A549 (cell line): ENCODE results near the gene CACNA1D. TPM values are rescaled to one million over a fixed set of nuclear protein-coding genes. Genes with fewer than 3 reads are reported as not detected.
A peak's percentile ranks its signal among the peaks of the same experiment; 100 is the strongest.

Experiments used
- ATAC-seq, 2 experiments: fragments of 200-7000 bp in 1 of 2; fragments of >200 bp in 1 of 2; cut with Nextera tagmentation in 1 of 2; cut with Tn5 transposase in 1 of 2; 3 replicates each; pipeline versions ENCODE4 v1.8.0 to v1.9.1; 2018 to 2020; ENCODE audit warnings: mild to moderate bottlenecking in 1 of 2, moderate library complexity in 1 of 2
- CTCF ChIA-PET: fragments of 300-600 bp; sonication (Branson Sonifier 250); formaldehyde crosslinking; extraction: SDS; loops from one replicate; lab custom pipeline; 2021; ENCODE audit warnings: antibody characterized with exemption, inconsistent platforms; lab: Yijun Ruan, JAX
- POLR2A ChIA-PET: fragments of 350-600 bp; formaldehyde crosslinking; extraction: SDS; loops from one replicate; lab custom pipeline; 2021; ENCODE audit warnings: antibody characterized with exemption, inconsistent platforms; lab: Yijun Ruan, JAX
- DNase-seq, 2 experiments: peaks; one replicate each; pipeline versions ENCODE4 v3.0.0 to v3.0.0-alpha.2; 2011 to 2016; ENCODE audit warnings: low read depth in 1 of 2, low spot score in 1 of 2
- FAIRE-seq: peaks from 2 replicates; lab custom pipeline; 2011; peaks lifted over from hg19 to GRCh38; lab: Jason Lieb, UNC
- H3K27ac ChIP-seq, 2 experiments: fragments of >200 bp; sonication (Bioruptor Twin); formaldehyde crosslinking; 3 replicates each; pipeline ENCODE4 v1.5.1; 2016 to 2017
- H3K4me1 ChIP-seq: fragments of >200 bp; sonication (Bioruptor Twin); formaldehyde crosslinking; 3 replicates; pipeline ENCODE4 v1.6.1; 2016
- H3K4me2 ChIP-seq: fragments of >200 bp; sonication (Bioruptor Twin); formaldehyde crosslinking; 3 replicates; pipeline ENCODE4 v1.6.1; 2016
- H3K4me3 ChIP-seq: fragments of >200 bp; sonication (Bioruptor Twin); formaldehyde crosslinking; 3 replicates; pipeline ENCODE4 v1.5.1; 2016
- H3K9me3 ChIP-seq: fragments of >200 bp; sonication (Bioruptor Twin); formaldehyde crosslinking; 3 replicates; pipeline ENCODE4 v1.6.1; 2016
- BHLHE40 ChIP-seq: IDR thresholded peaks from 2 replicates; pipeline ENCODE4 v1.6.1; 2012; ENCODE audit warnings: low read depth, low read length, inconsistent platforms
- CBX2 ChIP-seq: fragments of 200-600 bp; sonication (generic); IDR thresholded peaks from 2 replicates; pipeline ENCODE4 v1.6.1; 2016; ENCODE audit warnings: low read depth, mild to moderate bottlenecking, borderline replicate concordance
- CEBPB ChIP-seq, 2 experiments: fragments of >200 bp in 1 of 2; sonication (Bioruptor Twin) in 1 of 2; formaldehyde crosslinking in 1 of 2; IDR thresholded peaks; 2 replicates each; pipeline ENCODE4 v1.6.1; 2012 to 2016
- CHD2 ChIP-seq: fragments of 150-350 bp; IDR thresholded peaks from 2 replicates; pipeline ENCODE4 v1.6.1; 2014; ENCODE audit warnings: low read length; ENCODE audit not compliant: partially characterized antibody
- EHF ChIP-seq: fragments of 250-450 bp; sonication (Bioruptor Pico); IDR thresholded peaks from 2 replicates; pipeline ENCODE4 v1.5.0; 2020; ENCODE audit warnings: mild to moderate bottlenecking
- EHMT2 ChIP-seq: fragments of 200-600 bp; sonication (generic); IDR thresholded peaks from 2 replicates; pipeline ENCODE4 v1.6.1; 2016; ENCODE audit warnings: antibody characterized with exemption, low read depth, mild to moderate bottlenecking, moderate library complexity
- ESRRA ChIP-seq: fragments of 150-350 bp; IDR thresholded peaks from 2 replicates; pipeline ENCODE4 v1.6.1; 2014; ENCODE audit warnings: mild to moderate bottlenecking, low read length, borderline replicate concordance
- FOSB ChIP-seq: fragments of 250-450 bp; sonication (Bioruptor Pico); IDR thresholded peaks from 2 replicates; pipeline ENCODE4 v1.5.0; 2020; ENCODE audit warnings: mild to moderate bottlenecking, moderate library complexity
- FOXS1 ChIP-seq: fragments of 250-450 bp; sonication (Bioruptor Pico); IDR thresholded peaks from 2 replicates; pipeline ENCODE4 v1.5.0; 2020; ENCODE audit warnings: mild to moderate bottlenecking, moderate library complexity
- HDAC2 ChIP-seq: fragments of 200-600 bp; sonication (generic); IDR thresholded peaks from 2 replicates; pipeline ENCODE4 v1.6.1; 2016
- HEYL ChIP-seq: fragments of 250-450 bp; sonication (Bioruptor Pico); IDR thresholded peaks from 2 replicates; pipeline ENCODE4 v1.8.0; 2021; ENCODE audit warnings: mild to moderate bottlenecking, moderate library complexity
- HOXB13 ChIP-seq: fragments of 250-450 bp; sonication (Bioruptor Pico); IDR thresholded peaks from 2 replicates; pipeline ENCODE4 v1.5.0; 2020; ENCODE audit warnings: low read depth, mild to moderate bottlenecking, moderate library complexity
- JUN ChIP-seq, 2 experiments: fragments of >200 bp; sonication (Bioruptor Twin); formaldehyde crosslinking; IDR thresholded peaks; 2 replicates in 1 of 2; 3 replicates in 1 of 2; pipeline ENCODE4 v1.6.1; 2016 to 2017
- KDM1A ChIP-seq: fragments of 200-600 bp; sonication (generic); IDR thresholded peaks from 2 replicates; pipeline ENCODE4 v1.6.1; 2016; ENCODE audit warnings: low read depth, mild to moderate bottlenecking
- MYC ChIP-seq: IDR thresholded peaks from 2 replicates; pipeline ENCODE4 v1.6.1; 2012; ENCODE audit warnings: mild to moderate bottlenecking, inconsistent platforms, low read length, improper control_type of control experiment, borderline replicate concordance
- NFE2L2 ChIP-seq: fragments of 150-350 bp; conservative IDR thresholded peaks from 2 replicates; pipeline ENCODE4 v1.6.1; 2014; ENCODE audit warnings: low read length
- NPAS2 ChIP-seq: fragments of 250-450 bp; sonication (Bioruptor Pico); IDR thresholded peaks from 2 replicates; pipeline ENCODE4 v1.8.0; 2022; ENCODE audit warnings: mild to moderate bottlenecking, moderate library complexity, borderline replicate concordance
- NR3C1 ChIP-seq: fragments of >200 bp; sonication (Bioruptor Twin); formaldehyde crosslinking; IDR thresholded peaks from 3 replicates; pipeline ENCODE4 v1.6.1; 2017
- PHF8 ChIP-seq: fragments of 200-600 bp; sonication (generic); IDR thresholded peaks from 2 replicates; pipeline ENCODE4 v1.6.1; 2016; ENCODE audit warnings: low read depth, mild to moderate bottlenecking, antibody characterized with exemption, moderate library complexity, borderline replicate concordance
- POLR2A ChIP-seq: IDR thresholded peaks from 2 replicates; pipeline ENCODE4 v1.6.1; 2012; ENCODE audit warnings: mild to moderate bottlenecking, low read length
- POLR2AphosphoS2 ChIP-seq: conservative IDR thresholded peaks from 2 replicates; pipeline ENCODE4 v1.6.1; 2012; ENCODE audit warnings: low read length, improper control_type of control experiment, inconsistent platforms
- RAD21 ChIP-seq, 2 experiments: fragments of >200 bp in 1 of 2; sonication (Bioruptor Twin) in 1 of 2; formaldehyde crosslinking in 1 of 2; IDR thresholded peaks in 1 of 2; conservative IDR thresholded peaks in 1 of 2; 2 replicates in 1 of 2; 3 replicates in 1 of 2; pipeline ENCODE4 v1.6.1; 2012 to 2018; ENCODE audit warnings: inconsistent platforms in 1 of 2
- RARB ChIP-seq: fragments of 250-450 bp; sonication (Bioruptor Pico); IDR thresholded peaks from 2 replicates; pipeline ENCODE4 v1.8.0; 2021; ENCODE audit warnings: mild to moderate bottlenecking, moderate library complexity
- RCOR1 ChIP-seq: fragments of 150-350 bp; IDR thresholded peaks from 2 replicates; pipeline ENCODE4 v1.6.1; 2014; ENCODE audit warnings: antibody characterized with exemption, low read length, low read depth
- RFX5 ChIP-seq: fragments of 450-650 bp; IDR thresholded peaks from 2 replicates; pipeline ENCODE4 v1.7.1; 2014; ENCODE audit warnings: antibody characterized with exemption, mild to moderate bottlenecking, moderate library complexity
- RNF2 ChIP-seq: fragments of 200-600 bp; sonication (generic); IDR thresholded peaks from 2 replicates; pipeline ENCODE4 v1.6.1; 2016; ENCODE audit warnings: low read depth, mild to moderate bottlenecking, antibody characterized with exemption, moderate library complexity, borderline replicate concordance
- SMC3 ChIP-seq: fragments of >200 bp; sonication (Bioruptor Twin); formaldehyde crosslinking; IDR thresholded peaks from 3 replicates; pipeline ENCODE4 v1.6.1; 2018; ENCODE audit warnings: inconsistent platforms
- TP53 ChIP-seq: fragments of 250-450 bp; sonication (Bioruptor Pico); IDR thresholded peaks from 2 replicates; pipeline ENCODE4 v1.5.0; 2021; ENCODE audit warnings: mild to moderate bottlenecking, moderate library complexity
- ZNF302 ChIP-seq: fragments of 250-450 bp; sonication (Bioruptor Pico); IDR thresholded peaks from 2 replicates; pipeline ENCODE4 v1.9.0; 2021; ENCODE audit warnings: inconsistent platforms, mild to moderate bottlenecking, moderate library complexity
- WGBS: methylation state at CpG from one replicate; pipeline ENCODE4 v1.1.6; 2017; ENCODE audit errors: missing lambda C conversion rate; 5-methylcytosine and 5-hydroxymethylcytosine counted together
- polyA plus RNA-seq, 4 experiments: library from polyadenylated mRNA; depleted of rRNA in 3 of 4; stranded (reverse); fragments of >200 nt; fragmentation: RNase III in 1 of 4; extraction: RNeasy Plus Mini Kit Qiagen cat#74134 plus additional on column Dnase treatment in 1 of 4; gene quantifications; 2 replicates in 3 of 4; 3 replicates in 1 of 4; pipeline ENCODE4 v1.2.3, GENCODE V29; 2011 to 2017
- TF ChIP-seq, protein P1 (sequence below): IDR thresholded peaks from 2 replicates; pipeline ENCODE4 v1.6.1; 2012; ENCODE audit warnings: low read depth, borderline replicate concordance
- TF ChIP-seq, protein P2 (sequence below): fragments of >200 bp; sonication (Bioruptor Twin); formaldehyde crosslinking; IDR thresholded peaks from 3 replicates; pipeline ENCODE4 v1.6.1; 2016
- TF ChIP-seq, protein P3 (sequence below): fragments of 450-650 bp; IDR thresholded peaks from 2 replicates; pipeline ENCODE4 v1.6.1; 2014; ENCODE audit warnings: antibody characterized with exemption
- TF ChIP-seq, protein P4 (sequence below): IDR thresholded peaks from 2 replicates; pipeline ENCODE4 v1.6.1; 2012

The CACNA1D gene
- polyA plus RNA-seq, 2 of the 4 experiments (the other 2 are of a cell fraction), result 1.1 to 10.7 TPM

DNA sequence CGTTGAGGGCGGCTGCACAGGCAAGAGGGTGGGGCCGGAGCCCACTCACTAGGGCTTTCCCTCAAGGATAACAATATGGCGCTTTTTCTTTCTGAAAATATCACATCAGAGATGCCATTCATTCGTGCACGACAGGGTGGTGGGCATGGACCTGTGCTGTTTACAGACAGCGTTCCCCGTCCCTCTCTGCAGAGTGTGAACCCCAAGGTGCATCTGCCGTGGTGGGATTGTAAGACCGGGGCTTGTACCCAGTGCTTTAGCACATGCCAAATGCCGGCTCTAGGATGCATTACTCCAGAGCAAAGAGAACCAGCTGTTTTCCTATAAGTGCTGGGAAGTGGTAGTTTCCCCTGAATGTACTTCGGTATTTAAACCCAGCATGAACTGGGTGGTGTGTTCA lies 314.9 kb downstream of the CACNA1D start:
- ATAC-seq, result no peak
- TF ChIP-seq RARB (CRISPR knock-in tag), result no peak
- Histone ChIP-seq H3K4me3 (no peak overlapping the region), H3K4me1 (peaks cover 23% of the 10 kb centered on the region), H3K9me3 (no peaks in the 10 kb centered on the region), H3K4me2 (no peak overlapping the region), H3K27ac (no peak overlapping the region)
- 74% methylated on average over 12 of the region's 12 CpGs for WGBS
- DNase-seq, result no peak
- ChIA-PET POLR2A (no interaction called here), CTCF (no interaction called here)
- FAIRE-seq, result no peak

DNA sequence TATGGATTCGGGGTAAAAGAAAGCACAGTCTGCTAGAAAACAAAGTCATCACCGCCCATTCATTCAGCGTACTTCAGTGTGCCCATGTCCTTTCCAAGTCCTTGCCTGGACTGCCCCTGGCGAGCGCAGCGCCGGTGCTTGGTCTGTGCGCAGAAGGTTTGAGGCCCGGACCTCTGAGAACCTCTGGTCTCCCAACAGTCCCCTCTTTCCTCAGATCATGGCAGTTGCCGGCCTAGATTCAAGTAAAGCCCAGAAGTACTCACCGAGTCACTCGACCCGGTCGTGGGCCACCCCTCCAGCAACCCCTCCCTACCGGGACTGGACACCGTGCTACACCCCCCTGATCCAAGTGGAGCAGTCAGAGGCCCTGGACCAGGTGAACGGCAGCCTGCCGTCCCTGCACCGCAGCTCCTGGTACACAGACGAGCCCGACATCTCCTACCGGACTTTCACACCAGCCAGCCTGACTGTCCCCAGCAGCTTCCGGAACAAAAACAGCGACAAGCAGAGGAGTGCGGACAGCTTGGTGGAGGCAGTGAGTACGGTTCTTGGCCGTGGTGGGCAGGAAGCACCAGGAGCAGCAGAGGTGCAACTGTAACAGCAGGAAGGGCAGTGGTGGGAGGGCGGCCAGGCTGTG lies 315.5 kb downstream of the CACNA1D start:
- Histone ChIP-seq H3K9me3 (no peaks in the 10 kb centered on the region), H3K4me1 (peaks cover 17% of the 10 kb centered on the region), H3K4me2 (no peak overlapping the region), H3K4me3 (no peak overlapping the region), H3K27ac (no peak overlapping the region)
- ChIA-PET CTCF (no interaction called here), POLR2A (no interaction called here)
- FAIRE-seq (no peak), ATAC-seq (no peak), DNase-seq (no peak)
- TF ChIP-seq FOXS1 (no peak), HOXB13 (CRISPR knock-in tag) (no peak), NFE2L2 (no peak)
- WGBS, result 84% methylated on average over 20 of the region's 28 CpGs

DNA sequence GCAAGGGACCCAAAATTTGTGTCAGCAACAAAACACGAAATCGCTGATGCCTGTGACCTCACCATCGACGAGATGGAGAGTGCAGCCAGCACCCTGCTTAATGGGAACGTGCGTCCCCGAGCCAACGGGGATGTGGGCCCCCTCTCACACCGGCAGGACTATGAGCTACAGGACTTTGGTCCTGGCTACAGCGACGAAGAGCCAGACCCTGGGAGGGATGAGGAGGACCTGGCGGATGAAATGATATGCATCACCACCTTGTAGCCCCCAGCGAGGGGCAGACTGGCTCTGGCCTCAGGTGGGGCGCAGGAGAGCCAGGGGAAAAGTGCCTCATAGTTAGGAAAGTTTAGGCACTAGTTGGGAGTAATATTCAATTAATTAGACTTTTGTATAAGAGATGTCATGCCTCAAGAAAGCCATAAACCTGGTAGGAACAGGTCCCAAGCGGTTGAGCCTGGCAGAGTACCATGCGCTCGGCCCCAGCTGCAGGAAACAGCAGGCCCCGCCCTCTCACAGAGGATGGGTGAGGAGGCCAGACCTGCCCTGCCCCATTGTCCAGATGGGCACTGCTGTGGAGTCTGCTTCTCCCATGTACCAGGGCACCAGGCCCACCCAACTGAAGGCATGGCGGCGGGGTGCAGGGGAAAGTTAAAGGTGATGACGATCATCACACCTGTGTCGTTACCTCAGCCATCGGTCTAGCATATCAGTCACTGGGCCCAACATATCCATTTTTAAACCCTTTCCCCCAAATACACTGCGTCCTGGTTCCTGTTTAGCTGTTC lies 316.9 kb downstream of the CACNA1D start:
- WGBS, result 84% methylated on average over 20 of the region's 24 CpGs
- no peak for DNase-seq
- no peak for FAIRE-seq

DNA sequence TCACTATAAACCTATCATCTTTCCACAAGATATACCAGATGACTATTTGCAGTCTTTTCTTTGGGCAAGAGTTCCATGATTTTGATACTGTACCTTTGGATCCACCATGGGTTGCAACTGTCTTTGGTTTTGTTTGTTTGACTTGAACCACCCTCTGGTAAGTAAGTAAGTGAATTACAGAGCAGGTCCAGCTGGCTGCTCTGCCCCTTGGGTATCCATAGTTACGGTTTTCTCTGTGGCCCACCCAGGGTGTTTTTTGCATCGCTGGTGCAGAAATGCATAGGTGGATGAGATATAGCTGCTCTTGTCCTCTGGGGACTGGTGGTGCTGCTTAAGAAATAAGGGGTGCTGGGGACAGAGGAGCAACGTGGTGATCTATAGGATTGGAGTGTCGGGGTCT lies 318.0 kb downstream of the CACNA1D start:
- Histone ChIP-seq H3K9me3 (no peaks in the 10 kb centered on the region), H3K4me1 (no peaks in the 10 kb centered on the region), H3K4me2 (no peak overlapping the region), H3K4me3 (no peak overlapping the region), H3K27ac (no peak overlapping the region)
- ChIA-PET POLR2A (no interaction called here), CTCF (no interaction called here)
- FAIRE-seq, result no peak
- 82% methylated on average over 4 of the region's 4 CpGs for WGBS
- peak; percentile 59 to 64; a peak in 4 of 6 replicates for ATAC-seq
- DNase-seq, result no peak
- TF ChIP-seq, protein P1, sequence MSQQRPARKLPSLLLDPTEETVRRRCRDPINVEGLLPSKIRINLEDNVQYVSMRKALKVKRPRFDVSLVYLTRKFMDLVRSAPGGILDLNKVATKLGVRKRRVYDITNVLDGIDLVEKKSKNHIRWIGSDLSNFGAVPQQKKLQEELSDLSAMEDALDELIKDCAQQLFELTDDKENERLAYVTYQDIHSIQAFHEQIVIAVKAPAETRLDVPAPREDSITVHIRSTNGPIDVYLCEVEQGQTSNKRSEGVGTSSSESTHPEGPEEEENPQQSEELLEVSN, result no peak
- TF ChIP-seq, protein P2, sequence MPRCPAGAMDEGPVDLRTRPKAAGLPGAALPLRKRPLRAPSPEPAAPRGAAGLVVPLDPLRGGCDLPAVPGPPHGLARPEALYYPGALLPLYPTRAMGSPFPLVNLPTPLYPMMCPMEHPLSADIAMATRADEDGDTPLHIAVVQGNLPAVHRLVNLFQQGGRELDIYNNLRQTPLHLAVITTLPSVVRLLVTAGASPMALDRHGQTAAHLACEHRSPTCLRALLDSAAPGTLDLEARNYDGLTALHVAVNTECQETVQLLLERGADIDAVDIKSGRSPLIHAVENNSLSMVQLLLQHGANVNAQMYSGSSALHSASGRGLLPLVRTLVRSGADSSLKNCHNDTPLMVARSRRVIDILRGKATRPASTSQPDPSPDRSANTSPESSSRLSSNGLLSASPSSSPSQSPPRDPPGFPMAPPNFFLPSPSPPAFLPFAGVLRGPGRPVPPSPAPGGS, result no peak
- no peak for TF ChIP-seq CHD2
- TF ChIP-seq RARB (CRISPR knock-in tag), result no peak
- no peak for TF ChIP-seq HEYL (CRISPR knock-in tag)
- TF ChIP-seq CBX2, result no peak
- no peak for TF ChIP-seq ESRRA
- no peak for TF ChIP-seq ZNF302
- no peak for TF ChIP-seq NPAS2 (CRISPR knock-in tag)
- no peak for TF ChIP-seq EHMT2
- no peak for TF ChIP-seq EHF (CRISPR knock-in tag)
- TF ChIP-seq NR3C1, result no peak
- TF ChIP-seq HDAC2, result no peak
- TF ChIP-seq BHLHE40, result no peak
- no peak for TF ChIP-seq POLR2AphosphoS2

More for the DNA sequence above, 316.9 kb downstream of the CACNA1D start:
- no peak overlapping the region for H3K4me3 ChIP-seq
- ATAC-seq, result no peak
- H3K4me2 ChIP-seq, result no peak overlapping the region
- peaks cover 7% of the 10 kb centered on the region for H3K4me1 ChIP-seq
- ChIA-PET CTCF (no interaction called here), POLR2A (no interaction called here)
- TF ChIP-seq FOSB (CRISPR knock-in tag), result no peak
- no peak for TF ChIP-seq RCOR1
- no peak for TF ChIP-seq TP53 (CRISPR knock-in tag)
- TF ChIP-seq PHF8, result no peak
- TF ChIP-seq RFX5, result no peak
- no peak for TF ChIP-seq SMC3
- no peak for TF ChIP-seq POLR2A
- no peak for TF ChIP-seq HEYL (CRISPR knock-in tag)
- TF ChIP-seq KDM1A, result no peak
- TF ChIP-seq MYC, result no peak
- TF ChIP-seq, protein P3, sequence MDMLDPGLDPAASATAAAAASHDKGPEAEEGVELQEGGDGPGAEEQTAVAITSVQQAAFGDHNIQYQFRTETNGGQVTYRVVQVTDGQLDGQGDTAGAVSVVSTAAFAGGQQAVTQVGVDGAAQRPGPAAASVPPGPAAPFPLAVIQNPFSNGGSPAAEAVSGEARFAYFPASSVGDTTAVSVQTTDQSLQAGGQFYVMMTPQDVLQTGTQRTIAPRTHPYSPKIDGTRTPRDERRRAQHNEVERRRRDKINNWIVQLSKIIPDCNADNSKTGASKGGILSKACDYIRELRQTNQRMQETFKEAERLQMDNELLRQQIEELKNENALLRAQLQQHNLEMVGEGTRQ, result no peak
- TF ChIP-seq, protein P4, sequence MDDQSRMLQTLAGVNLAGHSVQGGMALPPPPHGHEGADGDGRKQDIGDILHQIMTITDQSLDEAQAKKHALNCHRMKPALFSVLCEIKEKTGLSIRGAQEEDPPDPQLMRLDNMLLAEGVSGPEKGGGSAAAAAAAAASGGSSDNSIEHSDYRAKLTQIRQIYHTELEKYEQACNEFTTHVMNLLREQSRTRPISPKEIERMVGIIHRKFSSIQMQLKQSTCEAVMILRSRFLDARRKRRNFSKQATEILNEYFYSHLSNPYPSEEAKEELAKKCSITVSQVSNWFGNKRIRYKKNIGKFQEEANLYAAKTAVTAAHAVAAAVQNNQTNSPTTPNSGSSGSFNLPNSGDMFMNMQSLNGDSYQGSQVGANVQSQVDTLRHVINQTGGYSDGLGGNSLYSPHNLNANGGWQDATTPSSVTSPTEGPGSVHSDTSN, result no peak
- TF ChIP-seq CBX2, result no peak
- no peak for TF ChIP-seq JUN (IDR thresholded peaks at IDR 0.05)
- TF ChIP-seq CHD2, result no peak
- no peak for TF ChIP-seq EHMT2
- no peak for TF ChIP-seq RNF2
- no peak for TF ChIP-seq RAD21 (conservative IDR thresholded peaks at IDR 0.05 in 1 of 2, IDR thresholded peaks at IDR 0.05 in 1 of 2)
- no peak for TF ChIP-seq HOXB13 (CRISPR knock-in tag)
- no peak for TF ChIP-seq CEBPB (IDR thresholded peaks at IDR 0.05)
- TF ChIP-seq, all 56 proteins: peak for 0
- no peak overlapping the region for H3K27ac ChIP-seq
- H3K9me3 ChIP-seq, result no peaks in the 10 kb centered on the region
